AG04449 (cell line): ENCODE measurements around the gene ATXN1L.

Experiments
- CTCF ChIA-PET: fragments of 350-600 bp; formaldehyde crosslinking; extraction: SDS; loops from one replicate; lab custom pipeline; 2021; ENCODE audit warnings: antibody characterized with exemption; lab: Yijun Ruan, JAX
- POLR2A ChIA-PET: fragments of 400-600, 350-600 bp; formaldehyde crosslinking; extraction: SDS; loops from one replicate; lab custom pipeline; 2020; ENCODE audit warnings: antibody characterized with exemption, inconsistent platforms; lab: Yijun Ruan, JAX
- DNase-seq: peaks from one replicate; pipeline ENCODE4 v3.0.0-alpha.2; 2010; ENCODE audit warnings: low read depth, low spot score
- H3K4me3 ChIP-seq: 2 replicates; pipeline ENCODE4 v1.5.1; 2011; ENCODE audit warnings: low read depth, mild to moderate bottlenecking, control low read depth, low read length
- TF ChIP-seq, protein P1 (sequence below): IDR thresholded peaks from one replicate; pipeline ENCODE4 v1.5.1; 2011; ENCODE audit warnings: mild to moderate bottlenecking, moderate library complexity, low read length, control low read depth, inconsistent platforms; ENCODE audit not compliant: insufficient read depth; ENCODE audit errors: missing control alignments

The ATXN1L gene

GRCh38 chr16:71870818-71871217 is 25.0 kb downstream of the ATXN1L start:
- H3K4me3 ChIP-seq = no peak overlapping the region
- CTCF ChIA-PET = interaction anchor here (1.0 to 25.4 kb wide), 3 partner anchors 11 to 90 kb away, joined by 3 to 295 read pairs (median 5); partner anchors contain the start of gene ZNF821
- DNase-seq = no peak
- POLR2A ChIA-PET = no interaction called here
- TF ChIP-seq, protein P1, sequence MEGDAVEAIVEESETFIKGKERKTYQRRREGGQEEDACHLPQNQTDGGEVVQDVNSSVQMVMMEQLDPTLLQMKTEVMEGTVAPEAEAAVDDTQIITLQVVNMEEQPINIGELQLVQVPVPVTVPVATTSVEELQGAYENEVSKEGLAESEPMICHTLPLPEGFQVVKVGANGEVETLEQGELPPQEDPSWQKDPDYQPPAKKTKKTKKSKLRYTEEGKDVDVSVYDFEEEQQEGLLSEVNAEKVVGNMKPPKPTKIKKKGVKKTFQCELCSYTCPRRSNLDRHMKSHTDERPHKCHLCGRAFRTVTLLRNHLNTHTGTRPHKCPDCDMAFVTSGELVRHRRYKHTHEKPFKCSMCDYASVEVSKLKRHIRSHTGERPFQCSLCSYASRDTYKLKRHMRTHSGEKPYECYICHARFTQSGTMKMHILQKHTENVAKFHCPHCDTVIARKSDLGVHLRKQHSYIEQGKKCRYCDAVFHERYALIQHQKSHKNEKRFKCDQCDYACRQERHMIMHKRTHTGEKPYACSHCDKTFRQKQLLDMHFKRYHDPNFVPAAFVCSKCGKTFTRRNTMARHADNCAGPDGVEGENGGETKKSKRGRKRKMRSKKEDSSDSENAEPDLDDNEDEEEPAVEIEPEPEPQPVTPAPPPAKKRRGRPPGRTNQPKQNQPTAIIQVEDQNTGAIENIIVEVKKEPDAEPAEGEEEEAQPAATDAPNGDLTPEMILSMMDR = no peak

DNA sequence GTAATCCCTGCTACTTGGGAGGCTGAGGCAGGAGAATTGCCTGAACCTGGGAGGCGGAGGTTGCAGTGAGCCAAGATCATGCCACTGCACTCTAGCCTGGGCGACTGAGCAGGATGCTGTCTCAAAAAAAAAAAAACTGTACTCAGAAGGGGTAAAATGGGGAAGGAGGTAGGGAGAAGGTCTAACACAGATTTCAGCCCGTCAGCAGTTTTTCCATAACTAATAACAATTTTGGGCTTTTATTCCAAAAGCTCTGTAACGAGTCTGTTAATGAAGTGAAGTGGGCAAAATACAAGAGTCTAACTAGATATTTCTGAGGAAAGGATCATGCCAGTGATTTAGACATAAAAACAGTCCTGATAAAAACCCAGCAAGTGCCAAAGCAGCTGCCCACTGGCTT is 27.4 kb downstream of the ATXN1L start:
- CTCF ChIA-PET = interaction anchor here (1.2 to 25.4 kb wide), 3 partner anchors 9 to 88 kb away, joined by 3 to 295 read pairs (median 10); partner anchors contain the start of gene ZNF821
- TF ChIP-seq, protein P1 = no peak
- POLR2A ChIA-PET = no interaction called here
- no peak for DNase-seq
- no peak overlapping the region for H3K4me3 ChIP-seq

DNA sequence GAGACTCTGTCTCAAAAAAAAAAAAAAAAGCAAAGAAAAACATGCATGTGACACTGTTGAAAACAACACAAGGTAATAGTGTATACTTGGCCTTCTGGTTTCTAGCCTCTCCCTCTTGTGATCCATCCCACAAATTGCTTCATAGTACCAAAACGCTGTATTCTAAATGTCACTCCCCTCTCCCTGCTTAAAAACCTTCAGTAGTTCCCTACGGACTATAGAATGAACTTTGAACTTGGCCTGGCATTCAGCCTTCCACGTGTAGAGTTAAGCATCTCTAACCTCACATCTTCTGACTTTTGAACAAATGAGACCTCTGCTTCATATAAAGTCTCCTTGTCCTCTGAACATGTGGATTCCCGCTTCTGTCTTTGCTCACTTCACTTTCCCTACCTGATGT is 33.1 kb downstream of the ATXN1L start:
- H3K4me3 ChIP-seq = no peak overlapping the region
- POLR2A ChIA-PET = no interaction called here
- TF ChIP-seq, protein P1 = no peak
- DNase-seq = no peak
- CTCF ChIA-PET = interaction anchor here (1.0 to 6.2 kb wide), 2 partner anchors 15 to 17 kb away, joined by 3 to 295 read pairs; partner anchors contain the start of gene IST1

- POLR2A ChIA-PET = no interaction called here
- CTCF ChIA-PET = interaction anchor here (0.7 to 7.6 kb wide), 3 partner anchors 17 to 126 kb away, joined by 3 to 295 read pairs (median 92); no protein-coding TSS in a partner anchor
- TF ChIP-seq, protein P1 = no peak
- DNase-seq = no peak
- no peak overlapping the region for H3K4me3 ChIP-seq
Observed at GRCh38 chr16:71880176-71880575, 34.4 kb downstream of the ATXN1L start.

GRCh38 chr16:71882505-71883167 is 36.9 kb downstream of the ATXN1L start:
- ChIA-PET CTCF (interaction anchor here (0.6 to 7.6 kb wide), 49 partner anchors 9 to 216 kb away, joined by 3 to 295 read pairs (median 4); partner anchors contain the start of genes AP1G1 and IST1), POLR2A (interaction anchor here (0.6 to 2.1 kb wide), 3 partner anchors 13 to 76 kb away, joined by 4 to 11 read pairs (median 5); partner anchors contain the start of gene IST1)
- DNase-seq = no peak
- TF ChIP-seq, protein P1 = peak; percentile 67
- peak overlapping the region; percentile 76 for H3K4me3 ChIP-seq
